EL (cell line): ENCODE measurements around the gene SERPINB13.

Source experiments
- DNase-seq: peaks from one replicate; pipeline ENCODE4 v3.0.0-alpha.2; 2016

SERPINB13 gene

DNA sequence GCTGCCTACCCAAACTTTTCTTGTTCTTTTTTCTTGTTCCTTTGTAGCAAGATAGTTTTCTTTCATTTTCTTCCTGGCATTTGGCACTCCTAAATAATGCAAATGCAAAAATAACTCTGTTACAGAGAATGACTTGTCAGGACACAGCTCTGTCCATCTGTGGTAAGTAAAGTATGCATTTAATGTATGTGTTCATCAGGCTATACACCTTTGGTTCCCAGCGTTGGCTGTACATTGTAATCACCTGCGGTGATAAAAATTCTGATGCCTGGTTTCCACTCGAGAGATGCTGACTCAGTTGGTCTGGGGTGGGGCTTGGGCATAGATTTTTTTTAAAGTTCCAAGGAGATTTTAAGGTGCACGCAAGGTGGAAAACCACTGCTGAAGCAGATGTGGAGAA, at the start of gene SERPINB13:
Gene SERPINB13 (plus strand): TSS at position 378 of the 400 bp plus-strand sequence. CDS start 1,325 bp downstream, outside the sequence.
- no peak for DNase-seq

DNA sequence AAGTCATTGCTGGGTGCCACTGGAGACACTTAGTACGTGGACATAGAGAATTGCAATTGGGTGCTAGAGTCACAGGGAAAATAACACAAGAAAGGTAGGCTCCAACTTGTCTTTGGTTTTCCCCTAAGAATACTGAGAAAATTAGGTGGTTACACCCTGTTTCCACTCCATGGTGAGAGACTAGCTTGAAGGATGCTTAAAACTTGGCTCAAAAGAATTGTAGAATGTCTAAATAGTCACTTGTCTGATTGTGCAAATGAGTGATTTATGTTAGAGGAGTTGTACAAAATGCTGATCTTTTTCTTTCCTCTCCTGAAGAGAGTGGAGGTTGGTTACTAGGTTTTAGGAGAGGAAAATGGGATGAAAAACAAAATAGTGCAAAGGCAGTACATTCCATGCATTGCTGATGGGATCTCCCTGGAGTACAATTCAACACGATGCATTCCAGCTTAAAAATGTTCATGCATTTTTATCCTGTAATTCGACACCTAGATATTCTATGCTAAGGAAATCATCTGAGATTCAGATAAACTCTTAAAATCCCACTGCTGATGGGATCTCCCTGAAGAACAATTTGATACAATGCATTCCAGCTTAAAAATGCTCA, 47.1 kb upstream of the SERPINB13 start:
- peak; percentile 63 for DNase-seq

- DNase-seq: no peak
These were observed 45.1 kb upstream of the SERPINB13 start, which contains the start of gene SERPINB12 for GRCh38 chr18:63542069-63542468. TSS of gene SERPINB12 (plus strand) at chr18:63542369. CDS start at chr18:63556160, 13,791 bp downstream.

DNA sequence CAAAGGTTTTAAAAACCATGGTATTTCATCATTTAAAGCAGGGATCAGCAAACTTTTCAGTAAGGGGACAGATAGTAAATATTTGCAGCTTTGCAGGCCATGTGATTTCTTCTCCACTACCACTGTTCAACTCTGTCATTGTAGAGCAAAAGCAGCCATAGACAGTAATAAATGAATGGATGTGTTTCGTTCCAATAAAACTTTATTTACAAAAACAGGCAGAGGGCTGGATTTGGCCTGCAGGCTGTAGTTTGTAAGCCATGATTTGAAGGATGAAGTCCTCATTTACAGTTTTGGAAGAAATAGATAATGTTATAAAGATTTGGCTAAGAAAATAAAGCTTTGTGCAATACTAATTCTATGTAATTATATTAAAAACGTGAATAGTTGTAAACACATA, 43.1 kb upstream of the SERPINB13 start:
- no peak for DNase-seq

DNA sequence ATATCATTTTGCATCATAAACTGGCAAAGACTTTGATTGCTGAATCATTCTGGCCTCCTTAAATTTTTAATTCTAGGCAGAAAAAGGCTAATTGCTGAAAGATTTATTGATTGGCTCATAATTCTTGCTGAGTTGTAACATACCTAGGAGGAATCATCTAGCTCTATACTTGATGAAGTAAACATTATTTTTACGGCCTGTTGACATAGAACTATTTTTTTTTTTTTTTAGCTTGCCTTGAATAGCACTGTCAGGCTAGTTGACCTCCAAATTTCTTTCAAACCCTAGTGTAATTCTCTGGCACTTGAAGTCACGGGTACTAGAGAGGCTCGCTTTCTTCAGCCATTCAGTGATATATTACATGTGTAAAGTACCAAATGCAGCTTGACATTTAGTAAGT, 42.1 kb upstream of the SERPINB13 start:
- DNase-seq: no peak

DNA sequence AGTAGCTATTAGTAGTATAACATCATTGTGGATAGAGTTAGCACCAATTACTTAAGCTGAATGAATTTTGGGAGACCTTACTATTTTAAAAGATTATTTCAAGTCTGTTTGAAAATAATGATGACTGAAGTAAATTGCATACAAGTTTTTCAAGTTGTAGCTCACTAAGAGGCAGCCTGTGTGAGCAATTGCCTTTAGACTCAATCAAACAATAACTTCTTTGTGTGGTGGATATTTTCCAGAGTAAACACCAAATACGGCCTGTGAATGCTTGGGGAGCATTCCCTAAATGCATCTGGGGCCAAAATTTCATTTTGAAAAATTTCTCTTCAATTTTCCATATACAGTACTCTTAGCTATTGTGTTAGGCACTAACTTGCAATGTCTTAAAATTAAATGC, 37.1 kb upstream of the SERPINB13 start:
- DNase-seq: no peak

DNA sequence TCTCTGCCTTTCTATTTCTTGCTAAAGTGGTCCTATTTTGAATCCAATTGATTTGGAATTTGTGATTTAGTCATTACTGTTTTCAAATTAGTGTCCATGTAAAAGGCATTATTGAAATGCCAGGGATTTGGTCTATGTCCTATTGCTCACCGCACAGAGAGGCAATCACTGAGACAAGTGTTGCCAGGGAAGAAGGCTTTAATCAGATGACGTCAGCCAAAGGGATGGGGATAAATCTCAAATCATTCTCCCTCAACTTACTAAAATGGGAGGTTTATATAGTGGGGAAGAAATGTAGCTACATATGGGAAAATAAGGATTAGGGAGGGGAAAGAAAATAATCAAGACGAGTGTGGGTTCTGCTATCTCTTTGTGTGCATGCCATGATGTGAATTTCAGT, 35.4 kb upstream of the SERPINB13 start:
- no peak for DNase-seq

DNA sequence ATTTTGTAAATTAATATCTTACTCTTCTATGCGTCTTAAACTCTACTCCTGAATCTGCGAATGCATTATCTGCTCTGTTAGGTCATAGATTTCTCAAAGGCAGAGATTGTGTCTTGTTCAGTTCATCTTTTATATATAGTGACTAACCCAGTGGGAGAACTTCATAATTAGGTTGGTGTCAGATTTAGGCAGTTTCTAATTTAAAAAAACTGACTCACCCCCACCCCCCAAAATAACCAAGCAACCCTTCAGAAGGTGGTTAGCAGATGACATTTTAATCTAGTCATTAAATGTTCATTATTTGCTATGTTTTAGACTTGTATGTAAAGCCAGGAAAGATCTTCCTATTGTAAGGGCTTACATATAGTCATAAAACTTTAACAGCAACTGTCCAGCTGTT, 34.6 kb upstream of the SERPINB13 start:
- no peak for DNase-seq

DNA sequence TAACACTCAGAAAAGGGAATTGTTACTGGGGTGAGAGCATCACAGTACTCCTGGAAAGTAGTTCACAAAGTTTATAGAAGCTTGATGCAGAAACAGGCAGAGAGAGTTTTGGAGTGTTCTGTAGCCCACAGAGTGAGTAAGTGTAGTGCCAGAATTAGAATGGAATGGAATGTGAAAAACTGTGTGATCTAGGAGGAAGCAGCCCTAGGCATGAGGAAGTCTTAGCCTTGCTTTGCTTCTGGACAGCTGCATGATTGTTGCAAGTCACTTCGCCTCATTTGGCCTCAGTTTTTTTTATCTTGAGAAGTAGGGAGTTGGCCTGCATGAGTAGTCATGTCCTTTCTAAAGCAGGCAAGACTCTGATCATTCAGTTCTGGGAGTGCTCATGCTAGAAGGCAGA, 34.1 kb upstream of the SERPINB13 start:
- peak; percentile 83 for DNase-seq

DNA sequence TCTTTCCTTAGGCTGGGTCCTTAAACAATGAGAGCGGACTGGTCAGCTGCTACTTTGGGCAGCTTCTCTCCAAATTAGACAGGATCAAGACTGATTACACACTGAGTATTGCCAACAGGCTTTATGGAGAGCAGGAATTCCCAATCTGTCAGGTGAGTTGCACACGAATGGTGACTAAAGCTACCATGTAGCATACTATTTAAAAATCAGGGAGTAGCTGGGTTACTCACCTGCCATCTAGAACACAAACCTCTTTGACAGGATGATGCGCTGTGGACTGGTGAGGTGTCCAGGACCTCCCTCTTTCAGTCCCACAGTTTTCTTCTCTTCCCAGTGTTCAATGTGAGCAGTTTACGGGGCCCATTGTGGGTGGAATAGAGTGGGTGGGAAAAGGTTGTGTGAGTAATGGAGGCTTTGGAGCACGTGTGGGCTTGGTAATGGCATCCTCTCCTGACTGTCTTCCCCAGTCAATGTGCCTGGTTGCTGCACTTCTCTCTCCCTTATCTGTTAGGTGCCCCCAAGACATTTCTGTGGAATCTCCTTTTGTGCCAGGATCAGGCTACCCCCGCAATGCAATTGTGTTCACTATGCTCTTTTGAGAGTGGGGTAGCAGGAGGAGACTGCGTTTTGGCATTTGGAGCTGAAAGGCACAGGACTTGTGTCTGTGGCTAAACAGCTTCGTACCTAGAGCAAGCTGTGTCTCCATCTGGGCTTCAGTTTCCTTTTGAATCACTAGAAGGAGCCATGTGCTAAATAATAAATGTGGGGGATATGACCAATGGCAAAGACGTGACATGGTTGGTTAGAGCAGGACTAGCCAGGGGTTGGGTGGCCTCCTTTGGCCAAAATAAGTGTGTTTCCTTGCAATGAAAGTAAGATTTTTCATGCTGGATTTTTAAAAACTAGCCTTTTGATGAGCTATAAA, 27.3 kb upstream of the SERPINB13 start:
- no peak for DNase-seq

- DNase-seq: no peak
These were observed 24.9 kb upstream of the SERPINB13 start for GRCh38 chr18:63562284-63562683.

DNA sequence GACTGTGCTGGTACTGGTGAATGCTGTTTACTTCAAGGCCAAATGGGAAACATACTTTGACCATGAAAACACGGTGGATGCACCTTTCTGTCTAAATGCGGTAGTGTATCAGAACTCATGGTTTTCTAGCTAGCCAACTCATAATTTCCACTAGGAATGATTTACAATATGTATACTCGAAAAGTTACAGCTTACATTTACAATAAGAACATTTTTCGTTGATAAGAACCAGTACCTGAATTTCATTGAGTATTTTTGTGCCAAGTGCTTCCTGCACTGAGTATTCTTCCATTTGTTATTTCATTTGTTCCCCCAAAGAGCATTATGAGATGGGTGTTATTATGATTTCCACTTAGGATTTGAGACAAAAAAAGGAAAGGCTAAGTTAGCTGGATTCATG, 23.1 kb upstream of the SERPINB13 start:
- no peak for DNase-seq

DNA sequence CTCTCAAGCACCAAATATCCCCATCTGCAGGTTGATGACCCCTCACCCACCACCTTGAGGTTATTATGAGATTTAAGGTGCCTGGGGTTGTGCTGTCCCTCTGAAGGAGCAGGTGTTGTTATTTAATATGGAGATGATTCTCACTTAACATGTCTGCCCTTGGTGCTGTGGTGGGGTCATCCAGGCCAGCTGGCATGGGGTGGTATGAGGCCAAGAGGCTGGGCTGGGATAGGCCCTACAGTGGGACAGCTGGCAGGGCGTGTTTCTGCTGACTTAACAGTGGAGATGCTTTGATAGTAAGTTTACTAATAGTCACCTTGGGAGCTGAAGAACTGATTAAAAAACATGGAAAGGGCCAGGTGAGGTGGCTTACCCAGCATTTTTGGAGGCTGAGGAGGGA, 22.6 kb upstream of the SERPINB13 start:
- DNase-seq: no peak

- DNase-seq: no peak
These were observed 19.9 kb upstream of the SERPINB13 start for GRCh38 chr18:63567276-63567675.

DNA sequence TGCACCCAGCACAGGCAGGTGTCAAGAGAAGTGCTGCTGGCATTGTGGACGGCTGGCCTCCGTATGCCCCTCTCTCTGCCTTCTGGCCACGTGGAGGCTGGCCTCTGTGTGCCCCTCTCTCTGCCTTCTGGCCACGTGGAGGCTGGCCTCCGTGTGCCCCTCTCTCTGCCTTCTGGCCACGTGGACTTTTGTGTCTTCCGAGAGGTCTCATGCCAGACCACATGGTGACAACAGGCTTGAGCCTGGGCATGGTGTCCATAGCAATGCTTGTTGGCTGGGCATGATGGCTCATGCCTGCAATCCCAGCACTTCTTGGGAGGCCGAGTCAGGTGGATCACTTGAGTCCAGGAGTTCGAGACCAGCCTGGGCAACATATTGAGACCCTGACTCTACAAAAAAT, 19.3 kb upstream of the SERPINB13 start:
- DNase-seq: no peak

DNA sequence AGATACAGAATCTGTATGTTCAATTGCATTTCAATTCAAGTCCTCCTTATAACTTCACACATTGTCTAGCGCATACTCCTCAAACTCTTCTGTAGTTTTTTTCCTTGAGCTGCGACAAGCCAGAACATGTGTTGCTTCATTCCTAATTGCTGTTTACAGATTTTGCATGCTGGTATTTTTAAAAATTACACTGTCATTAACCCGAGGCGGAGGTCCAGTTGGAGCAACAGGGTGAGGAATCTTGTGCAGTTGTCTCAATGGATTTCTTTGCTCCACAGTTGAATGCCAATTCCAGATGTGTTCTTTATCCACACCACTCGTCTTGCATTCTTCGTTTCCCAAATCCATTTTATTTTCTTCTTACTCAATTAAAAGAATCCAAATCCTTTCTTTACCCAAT, 16.4 kb upstream of the SERPINB13 start:
- DNase-seq: no peak

DNA sequence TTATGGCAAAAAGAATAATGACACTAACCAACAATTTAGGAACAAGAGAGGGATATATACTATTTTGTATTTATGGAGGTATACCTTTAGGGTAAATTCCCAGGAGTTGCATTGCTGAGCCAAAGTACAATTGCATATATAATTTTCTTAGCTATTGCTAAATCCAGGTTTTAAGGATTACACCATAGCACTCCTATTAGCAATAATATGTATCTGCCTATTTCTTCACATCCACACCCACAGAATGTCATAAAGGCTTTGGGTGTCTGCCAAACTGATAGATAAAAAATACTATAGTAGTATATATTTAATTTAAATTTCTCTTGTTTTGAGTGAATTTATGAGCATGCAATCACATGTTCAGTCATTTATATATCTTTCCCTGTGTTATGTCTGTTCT, 11.5 kb upstream of the SERPINB13 start:
- DNase-seq: no peak

GRCh38 chr18:63578357-63578958, 8.7 kb upstream of the SERPINB13 start:
- DNase-seq: peak; percentile 57

DNA sequence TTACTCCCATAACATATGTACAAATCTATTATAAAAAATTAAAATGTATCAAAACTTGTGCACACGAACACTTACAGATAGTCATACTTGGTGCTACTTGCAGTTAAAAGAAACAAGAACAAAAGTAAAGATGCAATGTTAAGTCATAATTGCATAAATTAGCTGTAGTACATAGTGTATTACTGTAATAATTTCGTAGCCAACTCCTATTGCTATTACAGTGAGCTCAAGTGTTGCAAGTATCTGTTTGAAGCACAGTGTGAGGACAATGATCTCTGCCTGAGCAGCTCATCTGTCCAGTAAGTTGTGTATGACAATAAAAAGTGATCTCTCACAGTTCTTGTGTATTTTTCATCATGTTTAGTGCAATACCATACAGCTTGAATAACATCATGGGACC, 7.5 kb upstream of the SERPINB13 start:
- no peak for DNase-seq

GRCh38 chr18:63585988-63586387, 1.2 kb upstream of the SERPINB13 start:
- no peak for DNase-seq

DNA sequence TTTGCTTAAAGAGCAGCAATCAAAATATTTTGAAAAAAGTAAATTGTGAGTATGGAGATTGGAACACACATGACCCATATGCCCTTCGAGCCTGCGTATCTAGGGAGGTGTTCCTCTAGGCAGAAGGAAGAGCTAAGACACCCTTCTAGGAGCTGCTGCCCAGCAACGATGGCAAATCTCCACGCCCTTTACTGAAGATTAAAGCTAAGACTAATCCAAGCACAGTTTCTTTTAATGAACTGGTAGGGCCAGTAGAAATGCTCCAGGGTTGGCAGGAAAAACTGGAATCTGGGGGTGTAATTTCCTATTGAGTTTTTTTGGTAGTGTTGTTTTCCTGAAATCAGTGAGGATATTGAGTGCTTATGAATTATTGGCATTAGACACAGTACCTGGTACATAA, 712 bp upstream of the SERPINB13 start:
- no peak for DNase-seq

DNA sequence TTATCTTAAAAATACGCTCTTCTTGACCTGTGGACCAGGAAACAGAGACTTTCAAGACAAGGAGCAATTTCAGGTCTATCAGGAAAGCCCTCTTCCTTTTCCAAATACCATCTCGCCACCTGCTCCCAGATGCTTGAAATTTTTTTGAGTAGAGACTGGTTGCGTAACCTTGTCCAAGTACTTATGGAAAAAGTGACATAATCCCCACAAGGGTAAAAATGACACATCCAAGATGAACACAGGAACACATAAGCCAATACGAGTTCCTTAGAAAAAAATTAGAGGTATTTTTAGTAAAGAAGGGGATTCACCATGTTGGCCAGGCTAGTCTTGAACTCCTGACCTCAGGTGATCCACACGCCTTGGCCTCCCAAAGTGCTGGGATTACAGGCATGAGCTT, 1.8 kb downstream of the SERPINB13 start:
- peak; percentile 37 for DNase-seq

- peak; percentile 24 for DNase-seq
These were observed 3.2 kb downstream of the SERPINB13 start for GRCh38 chr18:63590373-63590772.
